Esophagus (tissue), 2 donors: Measurements from ENCODE around the gene TAGLN3. TPM values are rescaled to one million over a fixed set of nuclear protein-coding genes. Genes with fewer than 3 reads are reported as not detected.
"Not testable (repeated sequence)": the region's sequence is repeated elsewhere in the genome, so short reads cannot be mapped to it uniquely, and the experiment has no call there.

Experiments used
- H3K27ac ChIP-seq, 2 donors: one replicate each; pipeline ENCODE4 v1.5.1; 2013; ENCODE audit warnings: low read depth in 2 of 2, mild to moderate bottlenecking in 2 of 2, inconsistent platforms in 1 of 2, low read length in 1 of 2, moderate library complexity in 1 of 2
- H3K27me3 ChIP-seq, 2 donors: one replicate each; pipeline ENCODE4 v1.6.1; 2013; ENCODE audit warnings: low read length in 2 of 2, control low read depth in 1 of 2, mild to moderate bottlenecking in 1 of 2; ENCODE audit not compliant: insufficient read depth in 2 of 2, control insufficient read depth in 1 of 2
- H3K36me3 ChIP-seq, 2 donors: one replicate each; pipeline ENCODE4 v1.6.1; 2013; ENCODE audit warnings: low read length in 1 of 2; ENCODE audit not compliant: control insufficient read depth in 2 of 2, insufficient read depth in 2 of 2
- H3K4me1 ChIP-seq, 2 donors: one replicate each; pipeline ENCODE4 v1.6.1; 2013; ENCODE audit warnings: low read length in 1 of 2; ENCODE audit not compliant: control insufficient read depth in 2 of 2, insufficient read depth in 2 of 2
- H3K4me3 ChIP-seq, 2 donors: one replicate each; pipeline ENCODE4 v1.5.1; 2013; ENCODE audit warnings: low read length in 2 of 2, mild to moderate bottlenecking in 2 of 2, low read depth in 1 of 2, moderate library complexity in 1 of 2
- H3K9me3 ChIP-seq, 2 donors: one replicate each; pipeline ENCODE4 v1.6.1; 2013; ENCODE audit warnings: mild to moderate bottlenecking in 2 of 2, low read depth in 1 of 2, low read length in 1 of 2, moderate library complexity in 1 of 2; ENCODE audit not compliant: control insufficient read depth in 2 of 2, insufficient read depth in 1 of 2
- WGBS, 2 donors: extraction: QIAGEN DNeasy Blood & Tissue Kit; methylation state at CpG; one replicate each; pipeline ENCODE4 v1.1.7; 2013; 5-methylcytosine and 5-hydroxymethylcytosine counted together
- polyA plus RNA-seq, 2 donors: library from polyadenylated mRNA; stranded (reverse); fragments of 200-250 nt; gene quantifications; one replicate each; pipeline ENCODE4 v1.2.3, GENCODE V29; 2013
- donor health status: healthy with polysubstance abuse.
- donor health status: Bipolar disorder and iron deficiency.

The TAGLN3 gene
- polyA plus RNA-seq, 2 donors, result 0.02 to 0.06 TPM

GRCh38 chr3:112018712-112019111 lies 20.0 kb downstream of the TAGLN3 start:
- H3K36me3 ChIP-seq, result no peaks in the 10 kb centered on the region
- H3K27me3 ChIP-seq, result no peaks in the 10 kb centered on the region
- 96 to 97% methylated on average over 4 of the region's 4 CpGs for WGBS, 2 donors
- H3K27ac ChIP-seq, result no peak overlapping the region
- no peak overlapping the region for H3K4me3 ChIP-seq
- no peaks in the 10 kb centered on the region for H3K4me1 ChIP-seq
- no peaks in the 10 kb centered on the region for H3K9me3 ChIP-seq

- H3K36me3 ChIP-seq, result no peaks in the 10 kb centered on the region
- 68 to 87% methylated on average over 1 of the region's 1 CpG for WGBS, 2 donors
- no peaks in the 10 kb centered on the region for H3K9me3 ChIP-seq
- H3K4me3 ChIP-seq, result no peak overlapping the region
- H3K27me3 ChIP-seq, result no peaks in the 10 kb centered on the region
- no peaks in the 10 kb centered on the region for H3K4me1 ChIP-seq
- H3K27ac ChIP-seq, result no peak overlapping the region
Measured at GRCh38 chr3:112019716-112020115, 21.0 kb downstream of the TAGLN3 start.

- Histone ChIP-seq H3K27me3 (peaks cover 0 to 2% of the 10 kb centered on the region in 2 donors), H3K9me3 (no peaks in the 10 kb centered on the region), H3K4me1 (no peaks in the 10 kb centered on the region), H3K27ac (no peak overlapping the region), H3K4me3 (no peak overlapping the region), H3K36me3 (no peaks in the 10 kb centered on the region)
- WGBS, 2 donors, result 85 to 88% methylated on average over 1 of the region's 1 CpG
Measured at GRCh38 chr3:112020674-112021085, 22.0 kb downstream of the TAGLN3 start.

GRCh38 chr3:112027142-112027541 lies 28.4 kb downstream of the TAGLN3 start:
- Histone ChIP-seq H3K9me3 (no peaks in the 10 kb centered on the region), H3K27me3 (peaks cover 0 to 2% of the 10 kb centered on the region in 2 donors), H3K36me3 (no peaks in the 10 kb centered on the region), H3K4me1 (no peaks in the 10 kb centered on the region), H3K4me3 (no peak overlapping the region), H3K27ac (no peak overlapping the region)
- 89 to 90% methylated on average over 4 of the region's 4 CpGs for WGBS, 2 donors

GRCh38 chr3:112027826-112028225 lies 29.1 kb downstream of the TAGLN3 start:
- no peaks in the 10 kb centered on the region for H3K36me3 ChIP-seq
- H3K4me3 ChIP-seq, result no peak overlapping the region
- WGBS, 2 donors, result 68 to 76% methylated on average over 4 of the region's 4 CpGs
- H3K27ac ChIP-seq, result no peak overlapping the region
- peaks cover 0 to 2% of the 10 kb centered on the region in 2 donors for H3K27me3 ChIP-seq
- H3K4me1 ChIP-seq, result no peaks in the 10 kb centered on the region
- no peaks in the 10 kb centered on the region for H3K9me3 ChIP-seq

- no peaks in the 10 kb centered on the region for H3K27me3 ChIP-seq
- H3K4me3 ChIP-seq, result no peak overlapping the region
- no peaks in the 10 kb centered on the region for H3K36me3 ChIP-seq
- H3K4me1 ChIP-seq, result no peaks in the 10 kb centered on the region
- WGBS, 2 donors, result 94 to 96% methylated on average over 5 of the region's 5 CpGs
- H3K9me3 ChIP-seq, result no peaks in the 10 kb centered on the region
- no peak overlapping the region for H3K27ac ChIP-seq
Measured at GRCh38 chr3:112030901-112031300, 32.2 kb downstream of the TAGLN3 start.

- Histone ChIP-seq H3K36me3 (no peaks in the 10 kb centered on the region), H3K27me3 (no peaks in the 10 kb centered on the region), H3K9me3 (no peaks in the 10 kb centered on the region), H3K4me3 (no peak overlapping the region), H3K4me1 (no peaks in the 10 kb centered on the region), H3K27ac (no peak overlapping the region)
- WGBS, 2 donors, result 75 to 76% methylated on average over 5 of the region's 5 CpGs
Measured at GRCh38 chr3:112032098-112032731, 33.5 kb downstream of the TAGLN3 start.

GRCh38 chr3:112034436-112034835 lies 35.7 kb downstream of the TAGLN3 start, which contains the start of gene TMPRSS7:
TSS of gene TMPRSS7 (plus strand) at chr3:112034736. CDS start at chr3:112034846, 110 bp downstream.
- no peaks in the 10 kb centered on the region for H3K4me1 ChIP-seq
- no peaks in the 10 kb centered on the region for H3K9me3 ChIP-seq
- no peaks in the 10 kb centered on the region for H3K36me3 ChIP-seq
- H3K27me3 ChIP-seq, result no peaks in the 10 kb centered on the region
- H3K4me3 ChIP-seq, result no peak within 1 kb of the TSS
- H3K27ac ChIP-seq, result no peak within 1 kb of the TSS
- 95 to 97% methylated on average over 4 of the region's 4 CpGs for WGBS, 2 donors

GRCh38 chr3:112035241-112035640 lies 36.5 kb downstream of the TAGLN3 start:
- Histone ChIP-seq H3K9me3 (no peaks in the 10 kb centered on the region), H3K4me3 (no peak overlapping the region), H3K27ac (no peak overlapping the region), H3K4me1 (no peaks in the 10 kb centered on the region), H3K27me3 (no peaks in the 10 kb centered on the region), H3K36me3 (no peaks in the 10 kb centered on the region)
- WGBS, 2 donors, result 86 to 88% methylated on average over 3 of the region's 3 CpGs

- H3K27me3 ChIP-seq, H3K4me1 ChIP-seq, H3K9me3 ChIP-seq, H3K4me3 ChIP-seq, H3K27ac ChIP-seq, H3K36me3 ChIP-seq: not testable (repeated sequence)
- 58 to 60% methylated on average over 4 of the region's 4 CpGs for WGBS, 2 donors
Measured at GRCh38 chr3:112037194-112037593, 38.5 kb downstream of the TAGLN3 start.
